Thoracic aorta (tissue), 2 donors: ENCODE data around the gene ZSCAN18. TPM values are rescaled to one million over a fixed set of nuclear protein-coding genes. Genes with fewer than 3 reads are reported as not detected.

ENCODE experiments used
- ATAC-seq: fragments of 150-250 bp; one replicate; pipeline ENCODE4 v1.8.0; 2017; ENCODE audit warnings: low read depth; ENCODE audit not compliant: insufficient number of reproducible peaks, low FRiP score
- DNase-seq: peaks from one replicate; pipeline ENCODE4 v3.0.0-alpha.2; 2020; ENCODE audit warnings: low spot score
- H3K27ac ChIP-seq, 2 donors: fragments of 200-600 bp; sonication (generic); 1 replicate in 1 of 2; 2 replicates in 1 of 2; pipeline ENCODE4 v1.5.1; 2016; ENCODE audit warnings: mild to moderate bottlenecking in 2 of 2, moderate library complexity in 2 of 2
- H3K27me3 ChIP-seq: fragments of 200-600 bp; sonication (generic); replicated peaks from 2 replicates; pipeline ENCODE4 v1.6.0; 2016; ENCODE audit warnings: mild to moderate bottlenecking; ENCODE audit not compliant: insufficient read depth
- H3K36me3 ChIP-seq: fragments of 200-600 bp; sonication (generic); one replicate; pipeline ENCODE4 v1.5.1; 2016
- H3K4me1 ChIP-seq, 2 donors: fragments of 200-600 bp; sonication (generic); 1 replicate in 1 of 2; 2 replicates in 1 of 2; pipeline versions ENCODE4 v1.5.1 to v1.6.0; 2016; ENCODE audit warnings: low read depth in 2 of 2, mild to moderate bottlenecking in 1 of 2; ENCODE audit not compliant: control insufficient read depth in 1 of 2
- H3K4me3 ChIP-seq: fragments of 200-600 bp; sonication (generic); 2 replicates; pipeline ENCODE4 v1.5.1; 2016; ENCODE audit warnings: mild to moderate bottlenecking
- H3K9me3 ChIP-seq: fragments of 200-600 bp; sonication (generic); 2 replicates; pipeline ENCODE4 v1.5.1; 2016
- total RNA-seq, 2 donors: library from RNA; depleted of rRNA; stranded (reverse); fragments of >200 nt; gene quantifications; one replicate each; pipeline versions ENCODE4 v1.1.0 to v1.2.3, GENCODE V29; 2016
- TF ChIP-seq, protein P1 (sequence below): fragments of 200-600 bp; sonication (generic); IDR thresholded peaks from one replicate; pipeline ENCODE4 v1.5.1; 2019; ENCODE audit warnings: antibody characterized with exemption

ZSCAN18 gene
- total RNA-seq, 2 donors from 2014 or later: 90.9 to 102 TPM

DNA sequence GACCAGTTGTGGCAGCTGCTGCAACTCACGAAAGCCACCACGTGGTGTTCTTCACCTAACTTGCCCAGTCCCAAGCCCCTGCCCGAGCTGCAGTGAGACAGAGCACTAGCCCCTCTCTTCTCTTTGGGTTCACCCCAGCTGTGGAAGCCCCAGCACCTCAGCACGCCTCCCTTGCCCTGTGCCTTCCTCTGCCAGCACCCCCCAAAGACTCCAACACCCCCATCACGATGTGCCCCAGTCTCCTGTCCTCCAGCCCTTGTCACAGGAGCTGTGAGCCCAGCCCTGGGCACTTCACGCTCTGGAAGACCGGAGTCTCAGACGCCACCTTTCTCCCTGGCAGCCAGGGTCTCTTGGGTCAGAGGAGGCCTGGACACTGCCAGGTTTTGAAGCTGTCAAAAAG lies 41.2 kb downstream of the ZSCAN18 start:
- ATAC-seq: no peak
- Histone ChIP-seq H3K27me3 (no peaks in the 10 kb centered on the region), H3K36me3 (no peaks in the 10 kb centered on the region), H3K9me3 (no peaks in the 10 kb centered on the region), H3K4me3 (no peak overlapping the region), H3K4me1 (peaks cover 0 to 8% of the 10 kb centered on the region in 2 donors), H3K27ac (no peak overlapping the region)
- no peak for DNase-seq
- TF ChIP-seq, protein P1, sequence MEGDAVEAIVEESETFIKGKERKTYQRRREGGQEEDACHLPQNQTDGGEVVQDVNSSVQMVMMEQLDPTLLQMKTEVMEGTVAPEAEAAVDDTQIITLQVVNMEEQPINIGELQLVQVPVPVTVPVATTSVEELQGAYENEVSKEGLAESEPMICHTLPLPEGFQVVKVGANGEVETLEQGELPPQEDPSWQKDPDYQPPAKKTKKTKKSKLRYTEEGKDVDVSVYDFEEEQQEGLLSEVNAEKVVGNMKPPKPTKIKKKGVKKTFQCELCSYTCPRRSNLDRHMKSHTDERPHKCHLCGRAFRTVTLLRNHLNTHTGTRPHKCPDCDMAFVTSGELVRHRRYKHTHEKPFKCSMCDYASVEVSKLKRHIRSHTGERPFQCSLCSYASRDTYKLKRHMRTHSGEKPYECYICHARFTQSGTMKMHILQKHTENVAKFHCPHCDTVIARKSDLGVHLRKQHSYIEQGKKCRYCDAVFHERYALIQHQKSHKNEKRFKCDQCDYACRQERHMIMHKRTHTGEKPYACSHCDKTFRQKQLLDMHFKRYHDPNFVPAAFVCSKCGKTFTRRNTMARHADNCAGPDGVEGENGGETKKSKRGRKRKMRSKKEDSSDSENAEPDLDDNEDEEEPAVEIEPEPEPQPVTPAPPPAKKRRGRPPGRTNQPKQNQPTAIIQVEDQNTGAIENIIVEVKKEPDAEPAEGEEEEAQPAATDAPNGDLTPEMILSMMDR: no peak

DNA sequence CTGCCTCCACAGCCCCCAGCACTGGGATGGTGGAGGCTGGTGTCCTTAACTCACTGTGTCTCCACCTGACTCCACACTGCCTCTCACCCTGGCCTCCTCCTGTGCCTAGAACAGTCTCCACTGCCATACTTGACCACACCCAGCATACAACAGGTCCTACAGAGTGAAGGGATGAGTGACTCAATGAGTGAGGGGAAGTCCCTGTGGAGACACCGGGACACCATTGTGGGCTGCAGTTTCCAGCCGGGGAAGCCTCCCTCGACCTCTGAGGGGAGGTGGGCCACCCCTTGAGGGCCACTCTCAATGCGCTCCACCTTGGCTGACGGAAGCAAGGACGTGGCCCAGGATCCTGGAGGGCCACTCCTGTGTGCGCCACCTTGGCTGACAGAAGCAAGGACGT lies 41.8 kb downstream of the ZSCAN18 start:
- ATAC-seq: no peak
- no peak for DNase-seq
- H3K36me3 ChIP-seq: no peaks in the 10 kb centered on the region
- H3K4me1 ChIP-seq: peaks cover 0 to 8% of the 10 kb centered on the region in 2 donors
- TF ChIP-seq, protein P1: no peak
- no peak overlapping the region for H3K27ac ChIP-seq
- no peak overlapping the region for H3K4me3 ChIP-seq
- no peaks in the 10 kb centered on the region for H3K9me3 ChIP-seq
- no peaks in the 10 kb centered on the region for H3K27me3 ChIP-seq

DNA sequence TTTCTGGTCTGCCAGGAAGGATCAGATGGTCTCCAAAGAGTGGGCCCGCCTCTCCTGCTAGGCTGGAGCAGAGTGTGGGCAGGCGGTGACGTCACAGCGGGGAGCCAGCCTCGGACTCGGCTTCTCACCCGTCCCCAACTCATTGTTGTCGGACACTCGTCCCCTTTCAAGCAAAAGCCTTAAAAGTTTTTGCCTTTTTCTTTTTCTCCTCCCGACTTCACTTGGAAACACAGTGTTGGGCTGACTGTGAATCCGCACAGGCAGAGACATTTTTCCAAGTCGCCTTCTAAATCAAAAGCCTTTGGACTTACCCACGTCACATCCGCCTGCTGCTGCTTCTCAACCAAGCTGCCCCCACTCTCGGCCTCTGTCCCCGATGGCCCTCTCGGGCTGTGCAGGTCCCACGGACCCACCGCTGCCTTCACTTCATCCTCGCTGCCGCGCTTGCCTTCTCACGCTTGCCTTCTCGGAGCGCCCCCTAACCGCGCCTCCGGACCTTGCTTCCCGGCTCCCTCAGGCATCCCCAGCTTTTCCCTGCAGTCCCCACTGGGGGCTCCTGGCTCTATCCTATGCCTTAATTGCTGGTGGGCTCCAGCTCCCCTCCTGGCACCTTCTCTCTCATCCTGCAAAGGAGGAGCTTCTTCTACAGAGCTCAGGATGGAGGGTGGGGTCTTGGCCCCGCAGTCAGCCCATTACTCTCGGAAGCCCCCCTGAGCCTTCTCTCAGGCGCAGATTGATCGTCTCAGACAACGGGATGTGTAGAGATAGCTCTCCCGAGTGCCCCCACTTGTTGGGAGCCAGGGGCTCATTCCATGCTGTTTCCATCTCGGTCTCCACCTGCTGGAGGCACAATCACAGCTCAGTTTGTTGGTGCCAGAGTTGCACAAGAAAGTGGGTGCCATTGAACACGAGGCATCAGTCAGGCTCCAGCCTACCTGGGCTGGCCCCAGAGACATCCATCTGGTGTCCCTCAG lies 42.8 kb downstream of the ZSCAN18 start:
- ATAC-seq (no peak), DNase-seq (no peak)
- TF ChIP-seq, protein P1: no peak
- peaks cover 0 to 8% of the 10 kb centered on the region in 2 donors for H3K4me1 ChIP-seq
- peak overlapping the region in 1 of 2 donors; percentile 44 for H3K27ac ChIP-seq
- no peaks in the 10 kb centered on the region for H3K36me3 ChIP-seq
- H3K4me3 ChIP-seq: peak overlapping the region; percentile 64
- H3K27me3 ChIP-seq: no peaks in the 10 kb centered on the region
- peaks cover under 1% of the 10 kb centered on the region for H3K9me3 ChIP-seq

DNA sequence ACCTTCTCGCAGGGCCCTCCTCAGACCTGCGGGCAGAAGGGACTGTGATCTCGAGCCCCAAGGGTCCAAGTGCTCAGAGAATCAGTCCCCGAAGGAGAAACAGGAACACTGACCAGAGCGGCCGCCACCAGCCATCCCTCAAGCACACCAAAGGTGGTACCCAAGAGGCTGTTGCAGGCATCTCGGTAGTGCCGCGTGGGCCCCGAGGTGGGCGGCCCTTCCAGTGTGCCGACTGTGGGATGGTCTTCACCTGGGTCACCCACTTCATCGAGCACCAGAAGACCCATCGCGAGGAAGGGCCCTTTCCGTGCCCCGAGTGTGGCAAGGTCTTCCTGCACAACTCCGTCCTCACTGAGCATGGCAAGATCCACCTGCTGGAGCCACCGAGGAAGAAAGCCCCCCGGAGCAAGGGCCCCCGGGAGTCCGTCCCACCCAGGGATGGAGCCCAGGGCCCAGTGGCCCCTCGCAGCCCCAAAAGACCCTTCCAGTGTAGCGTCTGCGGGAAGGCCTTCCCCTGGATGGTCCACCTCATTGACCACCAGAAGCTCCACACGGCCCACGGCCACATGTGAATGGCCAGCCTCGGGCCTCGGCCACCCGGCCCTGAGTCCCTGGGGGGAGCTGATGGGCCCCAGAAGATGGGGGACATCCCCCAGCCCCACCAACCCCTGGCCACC lies 44.4 kb downstream of the ZSCAN18 start:
- Histone ChIP-seq H3K4me3 (no peak overlapping the region), H3K4me1 (no peaks in the 10 kb centered on the region), H3K9me3 (peaks cover 13% of the 10 kb centered on the region), H3K27me3 (no peaks in the 10 kb centered on the region), H3K27ac (no peak overlapping the region), H3K36me3 (no peaks in the 10 kb centered on the region)
- DNase-seq (no peak), ATAC-seq (no peak)
- TF ChIP-seq, protein P1: no peak

DNA sequence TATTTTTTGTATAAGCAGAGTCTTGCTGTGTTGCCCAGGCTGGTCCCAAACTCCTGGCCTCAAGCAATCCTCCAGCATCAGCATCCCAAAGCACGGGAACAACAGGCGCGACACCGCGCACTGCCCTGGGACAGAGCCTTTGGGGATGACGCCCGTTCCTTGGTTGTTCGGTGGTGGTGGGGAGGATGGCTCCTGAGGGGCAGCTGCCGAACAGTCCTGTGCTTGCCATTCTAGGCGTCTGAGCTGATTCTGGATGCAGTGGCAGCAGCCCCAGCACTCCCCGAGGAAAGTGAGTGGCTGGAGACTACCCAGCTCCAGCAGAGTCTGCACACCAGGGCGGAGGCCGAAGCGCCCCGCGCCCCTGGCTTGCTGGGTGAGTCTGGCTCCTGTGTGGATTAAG lies 45.8 kb downstream of the ZSCAN18 start:
- Histone ChIP-seq H3K36me3 (no peaks in the 10 kb centered on the region), H3K27me3 (no peaks in the 10 kb centered on the region), H3K4me3 (no peak overlapping the region), H3K9me3 (peaks cover 19% of the 10 kb centered on the region), H3K27ac (no peak overlapping the region), H3K4me1 (no peaks in the 10 kb centered on the region)
- ATAC-seq (no peak), DNase-seq (no peak)
- TF ChIP-seq, protein P1: no peak
